ENCODE results near the gene HPS1. TPM values are rescaled to one million over a fixed set of nuclear protein-coding genes. Genes with fewer than 3 reads are reported as not detected.

HPS1 gene
- total RNA-seq, 1 experiment from 2014 or later = 19.1 TPM

- Histone ChIP-seq H2AFZ (ENCODE audit: low read length) (no peak overlapping the region), H3K4me3 (ENCODE audit: low read length) (no peak overlapping the region), H3K4me2 (ENCODE audit: low read length) (no peak overlapping the region), H3F3A (ENCODE audit: low read length, unreplicated experiment) (no peaks in the 10 kb centered on the region), H4K20me1 (ENCODE audit: low read length) (no peaks in the 10 kb centered on the region), H3K9me3 (ENCODE audit: low read length) (no peaks in the 10 kb centered on the region), H3K9me2 (replicated peaks; ENCODE audit: low read length) (no peaks in the 10 kb centered on the region), H3K36me3 (ENCODE audit: low read depth, low read length) (no peaks in the 10 kb centered on the region), H3K27ac (ENCODE audit: low read length) (no peak overlapping the region), H3K9ac (ENCODE audit: low read length) (no peak overlapping the region), H3K4me1 (ENCODE audit: insufficient read depth, low read length) (peaks cover 13% of the 10 kb centered on the region), H3K27me3 (ENCODE audit: low read length) (no peaks in the 10 kb centered on the region), H3K79me2 (ENCODE audit: low read length) (no peaks in the 10 kb centered on the region)
- ChIA-PET POLR2A (ENCODE audit: unreplicated experiment) (no interaction called here), CTCF (interaction anchor here (0.6 kb wide), 1 partner anchor 114 kb away, joined by 4 read pairs; no protein-coding TSS in a partner anchor)
- ATAC-seq (no peak), DNase-seq (no peak)
- TF ChIP-seq CTCF (conservative IDR thresholded peaks at IDR 0.05; ENCODE audit: low read depth, low read length) (no peak), EZH2phosphoT487 (IDR thresholded peaks at IDR 0.05; ENCODE audit: borderline replicate concordance, low read length) (no peak), EZH2 (IDR thresholded peaks at IDR 0.05; ENCODE audit: low read length, unreplicated experiment) (no peak)
- intact Hi-C loops (cut with micrococcal nuclease) = no loop called here
- no TSS peak for BruUV-seq (replicated peaks)
These were observed 27.9 kb upstream of the HPS1 start for GRCh38 chr10:98474628-98475027.

GRCh38 chr10:98472196-98472595 is 25.5 kb upstream of the HPS1 start:
- Histone ChIP-seq H3K27ac (ENCODE audit: low read length) (no peak overlapping the region), H3K9ac (ENCODE audit: low read length) (no peak overlapping the region), H3K9me2 (replicated peaks; ENCODE audit: low read length) (no peaks in the 10 kb centered on the region), H3K27me3 (ENCODE audit: low read length) (no peaks in the 10 kb centered on the region), H3K79me2 (ENCODE audit: low read length) (no peaks in the 10 kb centered on the region), H3K4me2 (ENCODE audit: low read length) (no peak overlapping the region), H3K4me3 (ENCODE audit: low read length) (no peak overlapping the region), H3K4me1 (ENCODE audit: insufficient read depth, low read length) (peaks cover 17% of the 10 kb centered on the region), H2AFZ (ENCODE audit: low read length) (no peak overlapping the region), H3K9me3 (ENCODE audit: low read length) (no peaks in the 10 kb centered on the region), H3K36me3 (ENCODE audit: low read depth, low read length) (no peaks in the 10 kb centered on the region), H4K20me1 (ENCODE audit: low read length) (no peaks in the 10 kb centered on the region), H3F3A (ENCODE audit: low read length, unreplicated experiment) (no peaks in the 10 kb centered on the region)
- DNase-seq = no peak
- ChIA-PET POLR2A (ENCODE audit: unreplicated experiment) (no interaction called here), CTCF (no interaction called here)
- no peak for ATAC-seq
- TF ChIP-seq EZH2phosphoT487 (IDR thresholded peaks at IDR 0.05; ENCODE audit: borderline replicate concordance, low read length) (no peak), EZH2 (IDR thresholded peaks at IDR 0.05; ENCODE audit: low read length, unreplicated experiment) (no peak), CTCF (conservative IDR thresholded peaks at IDR 0.05; ENCODE audit: low read depth, low read length) (no peak)
- intact Hi-C loops (cut with micrococcal nuclease) = no loop called here
- no TSS peak for BruUV-seq (replicated peaks)

GRCh38 chr10:98470850-98471249 is 24.1 kb upstream of the HPS1 start:
- Histone ChIP-seq H3K9me3 (ENCODE audit: low read length) (no peaks in the 10 kb centered on the region), H3F3A (ENCODE audit: low read length, unreplicated experiment) (no peaks in the 10 kb centered on the region), H3K4me2 (ENCODE audit: low read length) (peak overlapping the region; percentile 53), H3K9me2 (replicated peaks; ENCODE audit: low read length) (no peaks in the 10 kb centered on the region), H2AFZ (ENCODE audit: low read length) (no peak overlapping the region), H3K4me3 (ENCODE audit: low read length) (no peak overlapping the region), H3K36me3 (ENCODE audit: low read depth, low read length) (no peaks in the 10 kb centered on the region), H4K20me1 (ENCODE audit: low read length) (no peaks in the 10 kb centered on the region), H3K79me2 (ENCODE audit: low read length) (no peaks in the 10 kb centered on the region), H3K4me1 (ENCODE audit: insufficient read depth, low read length) (peaks cover 17% of the 10 kb centered on the region), H3K9ac (ENCODE audit: low read length) (no peak overlapping the region), H3K27ac (ENCODE audit: low read length) (no peak overlapping the region), H3K27me3 (ENCODE audit: low read length) (no peaks in the 10 kb centered on the region)
- no TSS peak for BruUV-seq (replicated peaks)
- intact Hi-C loops (cut with micrococcal nuclease) = loop anchor here (1.0 kb wide), 1 partner anchor 37 kb away; no protein-coding TSS in a partner anchor
- peak; percentile 55 for ATAC-seq
- no peak for TF ChIP-seq EZH2phosphoT487 (IDR thresholded peaks at IDR 0.05; ENCODE audit: borderline replicate concordance, low read length)
- no peak for TF ChIP-seq CTCF (conservative IDR thresholded peaks at IDR 0.05; ENCODE audit: low read depth, low read length)
- no peak for TF ChIP-seq EZH2 (IDR thresholded peaks at IDR 0.05; ENCODE audit: low read length, unreplicated experiment)
- peak; percentile 63 for DNase-seq
- ChIA-PET POLR2A (ENCODE audit: unreplicated experiment) (no interaction called here), CTCF (no interaction called here)
